GM12873 (cell line): ENCODE data around the gene NFKBIZ.

ENCODE experiments used
- TF ChIP-seq, protein P1 (sequence below): IDR thresholded peaks from 2 replicates; pipeline ENCODE4 v1.5.1; 2012; ENCODE audit warnings: low read depth, mild to moderate bottlenecking, moderate library complexity, low read length, control low read depth; ENCODE audit not compliant: insufficient read depth; ENCODE audit errors: missing control alignments

NFKBIZ gene

DNA sequence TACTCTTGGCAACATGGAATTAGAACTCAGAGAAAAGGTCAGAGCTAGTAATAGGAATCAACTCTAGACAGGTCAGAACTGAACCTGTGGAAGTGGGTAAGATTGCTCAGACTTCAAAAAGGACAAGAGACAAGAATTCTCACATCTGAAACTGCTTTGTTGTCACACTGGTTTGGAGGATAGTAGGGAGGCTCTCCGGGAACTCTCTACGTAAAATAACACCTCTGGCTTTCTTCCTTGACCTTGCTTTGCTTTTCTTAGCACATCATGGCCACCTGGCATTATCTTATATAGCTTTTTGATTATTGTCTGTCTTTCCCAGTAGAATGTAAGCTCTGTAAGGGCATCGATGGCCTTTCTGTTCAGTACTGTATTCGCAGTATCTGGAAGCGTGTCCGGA, 13.2 kb upstream of the NFKBIZ start:
- TF ChIP-seq, protein P1, sequence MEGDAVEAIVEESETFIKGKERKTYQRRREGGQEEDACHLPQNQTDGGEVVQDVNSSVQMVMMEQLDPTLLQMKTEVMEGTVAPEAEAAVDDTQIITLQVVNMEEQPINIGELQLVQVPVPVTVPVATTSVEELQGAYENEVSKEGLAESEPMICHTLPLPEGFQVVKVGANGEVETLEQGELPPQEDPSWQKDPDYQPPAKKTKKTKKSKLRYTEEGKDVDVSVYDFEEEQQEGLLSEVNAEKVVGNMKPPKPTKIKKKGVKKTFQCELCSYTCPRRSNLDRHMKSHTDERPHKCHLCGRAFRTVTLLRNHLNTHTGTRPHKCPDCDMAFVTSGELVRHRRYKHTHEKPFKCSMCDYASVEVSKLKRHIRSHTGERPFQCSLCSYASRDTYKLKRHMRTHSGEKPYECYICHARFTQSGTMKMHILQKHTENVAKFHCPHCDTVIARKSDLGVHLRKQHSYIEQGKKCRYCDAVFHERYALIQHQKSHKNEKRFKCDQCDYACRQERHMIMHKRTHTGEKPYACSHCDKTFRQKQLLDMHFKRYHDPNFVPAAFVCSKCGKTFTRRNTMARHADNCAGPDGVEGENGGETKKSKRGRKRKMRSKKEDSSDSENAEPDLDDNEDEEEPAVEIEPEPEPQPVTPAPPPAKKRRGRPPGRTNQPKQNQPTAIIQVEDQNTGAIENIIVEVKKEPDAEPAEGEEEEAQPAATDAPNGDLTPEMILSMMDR, result no peak

DNA sequence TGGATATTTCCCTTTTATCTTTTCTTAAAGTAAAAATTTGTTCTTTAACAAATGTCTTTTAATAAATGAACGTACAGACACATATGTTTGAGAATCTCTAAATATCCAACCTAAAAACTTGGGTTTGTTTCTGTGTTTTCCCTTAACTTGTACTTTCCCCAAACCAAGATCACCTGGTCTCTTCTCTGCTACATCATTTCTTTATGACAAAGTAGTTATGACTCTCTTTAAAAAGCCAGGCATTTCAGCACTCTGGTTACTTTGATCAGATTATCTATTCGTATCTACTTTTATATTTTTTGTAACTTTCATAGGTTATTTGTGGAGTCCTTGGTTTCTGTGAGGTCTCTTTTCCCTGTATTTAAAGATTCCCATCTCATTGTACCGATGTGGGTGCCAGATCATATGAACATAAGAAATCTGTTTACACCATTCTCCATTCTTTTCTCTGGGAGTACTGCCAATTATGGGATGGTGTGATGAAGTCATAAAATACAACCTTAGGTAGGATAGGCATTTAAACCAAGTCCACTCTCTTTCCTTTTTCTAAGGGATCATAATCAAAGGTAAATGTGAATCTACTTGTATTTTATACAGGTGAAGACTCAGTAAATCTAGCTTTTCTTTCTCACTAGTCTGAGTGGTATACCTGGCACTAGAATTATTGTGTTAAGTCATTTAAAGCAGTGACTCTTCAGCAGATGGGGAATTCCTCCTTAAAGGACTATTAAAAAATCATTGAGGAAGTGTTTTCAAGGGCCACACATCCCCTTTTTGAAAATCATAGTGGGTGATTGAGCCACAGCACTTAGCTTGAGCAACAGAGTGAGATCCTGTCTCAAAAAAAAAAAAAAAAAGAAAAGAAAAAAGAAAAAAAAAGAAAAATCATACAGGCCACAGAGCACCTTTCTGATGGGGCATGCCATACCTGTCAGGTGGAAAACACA, 12.4 kb upstream of the NFKBIZ start:
- TF ChIP-seq, protein P1, result no peak

DNA sequence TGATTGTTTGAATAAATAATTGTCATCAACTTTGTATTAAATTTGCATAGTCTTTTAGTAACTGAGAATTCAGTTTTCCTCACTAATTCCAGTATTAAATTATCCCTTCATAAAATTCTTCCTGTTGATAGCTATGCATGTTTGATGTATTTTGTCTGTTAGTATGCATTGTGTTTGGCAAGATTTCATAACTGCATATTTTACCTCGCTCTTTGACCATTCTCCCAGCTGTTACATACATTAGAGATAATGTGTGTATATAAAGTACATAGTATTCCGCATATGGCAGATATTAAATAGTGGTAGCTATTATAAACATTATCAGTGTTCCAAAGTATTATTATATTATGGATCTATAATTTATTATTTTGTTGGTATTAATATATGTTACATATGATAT, 10.6 kb upstream of the NFKBIZ start:
- TF ChIP-seq, protein P1, result no peak

DNA sequence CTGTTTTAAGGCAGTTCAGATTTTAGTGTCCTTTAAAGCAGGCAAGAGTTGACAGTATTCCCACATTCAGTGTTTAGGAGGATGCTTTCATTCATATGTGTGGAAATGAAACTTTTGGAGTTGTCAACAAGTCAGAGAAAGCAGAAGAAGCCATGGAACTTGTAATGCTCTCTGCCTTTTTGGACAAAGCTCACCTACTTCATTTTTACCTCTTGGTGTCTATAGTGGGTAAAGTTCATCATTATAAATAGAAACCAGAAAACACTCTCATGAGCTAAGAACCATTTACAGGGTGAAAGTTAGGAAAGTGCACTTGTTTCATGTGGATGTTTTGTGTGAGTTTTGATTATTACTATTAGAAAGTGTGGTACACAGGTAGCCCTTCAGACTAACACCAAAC, 9.2 kb upstream of the NFKBIZ start:
- TF ChIP-seq, protein P1, result no peak

DNA sequence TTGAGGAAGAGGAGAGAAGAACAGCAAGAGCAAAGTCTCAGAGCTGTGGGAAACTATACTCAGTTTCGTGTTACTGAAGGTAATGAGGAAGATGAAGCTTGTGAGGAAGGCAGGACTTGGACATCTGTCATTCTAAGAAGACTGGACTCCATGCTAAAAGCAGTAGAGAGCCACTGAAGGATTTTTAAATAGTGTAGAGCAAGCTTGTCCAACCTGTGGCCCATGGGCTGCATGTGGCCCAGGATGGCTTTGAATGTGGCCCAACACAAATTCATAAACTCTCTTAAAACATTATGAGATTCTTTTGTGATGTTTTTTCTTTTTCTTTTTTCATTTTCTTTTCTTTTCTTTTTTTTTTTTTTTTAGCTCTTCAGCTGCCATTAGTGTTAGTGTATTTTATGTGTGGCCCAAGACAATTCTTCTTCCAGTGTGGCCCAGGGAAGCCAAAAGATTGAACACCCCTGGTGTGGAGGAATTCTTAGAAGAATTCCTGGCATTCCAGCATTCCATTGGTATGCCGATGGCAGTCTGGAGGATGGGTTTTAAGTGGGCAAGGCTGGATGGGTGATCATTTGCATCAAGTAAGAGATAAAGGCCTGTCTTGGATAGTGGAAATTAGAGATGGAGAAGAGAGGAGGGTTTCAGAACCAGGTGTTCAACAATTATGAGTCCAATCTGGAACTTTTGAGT, 6.9 kb upstream of the NFKBIZ start:
- TF ChIP-seq, protein P1, result no peak

DNA sequence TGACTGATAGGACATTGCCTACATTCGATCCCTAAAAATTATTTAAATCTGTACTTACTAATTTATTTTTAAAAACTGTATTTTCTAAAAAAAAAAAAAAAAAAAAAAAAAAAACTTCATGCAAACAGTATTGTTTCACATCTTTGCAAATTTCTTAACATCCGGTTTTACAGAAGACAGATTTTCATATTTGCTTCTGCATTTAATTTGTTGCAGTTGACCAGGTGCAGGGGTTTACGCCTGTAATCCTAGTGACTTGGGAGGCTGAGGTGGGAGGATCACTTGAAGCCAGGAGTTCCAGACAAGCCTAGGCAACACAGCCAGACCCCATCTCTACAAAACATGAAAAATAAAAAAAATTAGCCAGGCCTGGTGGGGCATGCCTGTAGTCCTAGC, 6.4 kb upstream of the NFKBIZ start:
- TF ChIP-seq, protein P1, result no peak

DNA sequence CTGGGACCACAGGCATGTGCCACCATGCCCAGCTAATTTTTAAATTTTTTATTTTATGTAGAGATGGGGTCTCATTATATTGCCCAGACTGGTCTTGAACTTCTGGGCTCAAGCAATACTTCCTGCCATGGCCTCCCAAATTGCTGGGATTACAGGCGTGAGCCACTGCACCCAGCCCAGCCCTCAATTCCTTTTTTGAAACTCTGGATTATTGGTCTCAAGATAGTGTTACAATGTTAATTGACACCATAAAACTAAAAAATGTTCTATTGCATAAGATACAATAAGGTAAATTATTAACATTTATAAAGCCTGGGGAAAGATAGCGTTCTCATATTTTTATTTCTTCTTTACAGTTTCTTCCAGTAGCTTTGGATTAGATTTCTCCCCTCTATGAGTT, 3.9 kb upstream of the NFKBIZ start:
- TF ChIP-seq, protein P1, result no peak
